GM12892 (cell line): ENCODE data around the gene IRF6.

Source experiments
- POLR2A ChIP-seq: IDR thresholded peaks from 2 replicates; pipeline ENCODE4 v1.6.1; 2011; ENCODE audit warnings: low read depth, low read length, control low read depth
- TAF1 ChIP-seq: IDR thresholded peaks from 2 replicates; pipeline ENCODE4 v1.6.1; 2011; ENCODE audit warnings: low read depth, mild to moderate bottlenecking, control low read depth, low read length, borderline replicate concordance

DNA sequence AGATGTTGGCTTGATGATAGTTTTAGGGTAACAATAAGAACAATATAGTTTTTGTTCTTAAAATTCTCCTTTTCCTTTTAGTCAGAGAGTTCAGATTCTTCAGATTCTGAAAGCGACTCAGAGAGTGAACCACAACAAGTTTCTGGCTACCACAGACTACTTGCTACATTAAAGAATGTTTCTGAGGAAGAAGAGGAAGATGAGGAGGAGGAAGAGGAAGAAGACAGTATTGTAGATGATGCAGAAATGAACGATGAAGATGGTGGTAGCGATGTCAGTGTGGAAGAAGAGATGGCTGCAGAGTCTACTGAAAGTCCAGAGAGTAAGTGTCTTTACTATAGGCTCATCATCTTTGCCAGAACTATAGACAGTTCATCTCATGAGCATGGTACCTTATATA is 24.8 kb upstream of the IRF6 start:
- TF ChIP-seq POLR2A: no peak
- no peak for TF ChIP-seq TAF1
